ENCODE results near the gene LDB2. TPM values are rescaled to one million over a fixed set of nuclear protein-coding genes. Genes with fewer than 3 reads are reported as not detected.

The LDB2 gene
- total and polyA plus RNA-seq, 2 of the 8 experiments (the other 6 are each of a cell fraction or from before 2014, with no cell fraction given): 57.0 to 140 TPM

- no peak for TF ChIP-seq E2F6 (IDR thresholded peaks at IDR 0.05)
- TF ChIP-seq CREB1 (IDR thresholded peaks at IDR 0.05): no peak
- no peak for TF ChIP-seq MAX (IDR thresholded peaks at IDR 0.05)
- no peak for TF ChIP-seq PHF8 (conservative IDR thresholded peaks at IDR 0.05; ENCODE audit: low read depth, low read length)
- TF ChIP-seq NANOG (IDR thresholded peaks at IDR 0.05; ENCODE audit: insufficient read depth, low read depth, low read length, poor library complexity, severe bottlenecking): no peak
- no peak for TF ChIP-seq CTBP2 (IDR thresholded peaks at IDR 0.05; ENCODE audit: borderline replicate concordance, insufficient read depth, insufficient read length, low read length)
Measured at GRCh38 chr4:16710198-16710597, 188.2 kb downstream of the LDB2 start (continued).

All from H1 (cell line).